Motor neuron (in vitro differentiated cells): Measurements from ENCODE around the gene FAM136A. TPM values are rescaled to one million over a fixed set of nuclear protein-coding genes. Genes with fewer than 3 reads are reported as not detected.
"Not testable (repeated sequence)": the region's sequence is repeated elsewhere in the genome, so short reads cannot be mapped to it uniquely, and the experiment has no call there.

Source experiments
- ATAC-seq, 8 experiments: fragments of 200-7000 bp; cut with Tn5 transposase; replicated peaks in 6 of 8; 2 replicates each; pipeline ENCODE4 v1.8.0; 2021; ENCODE audit warnings: mild to moderate bottlenecking in 8 of 8, moderate library complexity in 8 of 8
- H3K27ac ChIP-seq, 2 donors: fragments of 250-450 bp; sonication (Bioruptor Pico); 2 replicates each; pipeline ENCODE4 v1.9.0; 2021; ENCODE audit warnings: antibody characterized with exemption in 2 of 2, mild to moderate bottlenecking in 2 of 2, moderate library complexity in 1 of 2
- H3K4me1 ChIP-seq, 2 donors: fragments of 250-450 bp; sonication (Bioruptor Pico); replicated peaks in 1 of 2; 2 replicates each; pipeline ENCODE4 v1.6.1; 2021; ENCODE audit warnings: antibody characterized with exemption in 2 of 2, mild to moderate bottlenecking in 2 of 2, moderate library complexity in 1 of 2
- H3K4me3 ChIP-seq, 5 donors: fragments of 250-450 bp; sonication (Bioruptor Pico); 2 replicates each; pipeline ENCODE4 v1.9.0; 2021; ENCODE audit warnings: antibody characterized with exemption in 5 of 5, mild to moderate bottlenecking in 5 of 5, moderate library complexity in 4 of 5
- WGBS, 10 experiments: fragments of 450-650 bp; shearing (Covaris generic); methylation state at CpG; one replicate each; pipeline ENCODE4 v1.0.0; 2022; 5-methylcytosine and 5-hydroxymethylcytosine counted together
- in situ Hi-C, 9 experiments: fragments of 400-800 bp; cut with MboI; loops; one replicate each; pipeline ENCODE4 v1.15.0; 2021; ENCODE audit warnings: low sequenced_read_pairs in 9 of 9, low pct_unique_long_range_greater_than_20kb in 2 of 9; ENCODE audit not compliant: unreplicated experiment in 9 of 9
- total RNA-seq, 8 experiments: library from RNA; unstranded; fragments of 300-600 nt; gene quantifications; 2 replicates each; pipeline versions ENCODE4 v1.2.3 to v1.2.4, GENCODE V29; 2022

Gene FAM136A
- total RNA-seq, 8 experiments from 2014 or later: 27.7 to 77.7 (median 43.4) TPM

- Histone ChIP-seq H3K27ac (no peak overlapping the region), H3K4me1 (no peaks in the 10 kb centered on the region), H3K4me3 (no peak overlapping the region)
- WGBS, 10 experiments: 0 to 97% (median 84%) methylated on average over 2 to 7 of the region's 7 CpGs; no CpG with 5 or more reads in 1 of the 10 experiments
- in situ Hi-C loops: loop anchor here in 3 of 9 experiments (25.0 kb wide), 1 partner anchor 311 kb away; no protein-coding TSS in a partner anchor
- no peak for ATAC-seq
These were observed 24.0 kb upstream of the FAM136A start for GRCh38 chr2:70325875-70326274.

GRCh38 chr2:70322518-70322917 lies 20.7 kb upstream of the FAM136A start:
- Histone ChIP-seq H3K4me1 (no peaks in the 10 kb centered on the region), H3K4me3 (no peak overlapping the region), H3K27ac (no peak overlapping the region)
- in situ Hi-C loops: loop anchor here in 4 of 9 experiments (25.0 kb wide), 2 partner anchors 315 to 465 kb away; partner anchors contain the start of gene FIGLA (in 1 of the 4)
- WGBS, 10 experiments: 20 to 83% (median 60%) methylated on average over 1 to 2 of the region's 2 CpGs; no CpG with 5 or more reads in 1 of the 10 experiments
- ATAC-seq: no peak

- H3K4me1 ChIP-seq: no peaks in the 10 kb centered on the region
- no peak overlapping the region for H3K27ac ChIP-seq
- no peak for ATAC-seq
- 40 to 100% (median 87%) methylated on average over 1 to 4 of the region's 6 CpGs; no CpG with 5 or more reads in 4 of the 10 experiments for WGBS, 10 experiments
- no peak overlapping the region for H3K4me3 ChIP-seq
- in situ Hi-C loops: loop anchor here in 4 of 9 experiments (25.0 kb wide), 2 partner anchors 316 to 466 kb away; partner anchors contain the start of gene FIGLA (in 1 of the 4)
These were observed 19.5 kb upstream of the FAM136A start for GRCh38 chr2:70321370-70321769.

DNA sequence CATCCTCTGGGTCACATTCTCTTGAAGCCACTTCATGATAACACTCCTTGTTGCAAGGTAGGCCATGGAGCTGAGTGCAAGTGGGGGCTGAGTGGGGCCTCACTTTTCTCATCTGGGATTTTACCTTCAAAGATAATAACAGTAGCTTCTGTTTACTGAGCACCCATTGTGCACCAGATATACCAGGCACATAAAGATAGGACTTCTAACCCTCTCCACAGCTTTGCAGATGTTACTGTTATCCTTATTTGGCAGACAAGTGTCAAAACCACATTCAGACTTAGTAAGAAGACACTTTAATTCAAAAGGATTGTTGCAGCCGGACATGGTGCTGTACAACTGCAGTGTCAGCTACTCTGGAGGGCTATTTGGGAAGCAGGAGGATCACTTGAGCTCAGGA lies 12.8 kb upstream of the FAM136A start:
- H3K4me3 ChIP-seq: no peak overlapping the region
- in situ Hi-C loops: loop anchor here in 4 of 9 experiments (25.0 kb wide), 2 partner anchors 323 to 473 kb away; partner anchors contain the start of gene FIGLA (in 1 of the 4)
- H3K27ac ChIP-seq: no peak overlapping the region
- WGBS, 10 experiments: 50 to 100% (median 80%) methylated on average over 1 of the region's 1 CpG; no CpG with 5 or more reads in 5 of the 10 experiments
- no peaks in the 10 kb centered on the region for H3K4me1 ChIP-seq
- no peak for ATAC-seq

GRCh38 chr2:70312560-70312959 lies 10.7 kb upstream of the FAM136A start:
- in situ Hi-C loops: loop anchor here in 4 of 9 experiments (25.0 kb wide), 2 partner anchors 325 to 475 kb away; partner anchors contain the start of gene FIGLA (in 1 of the 4)

DNA sequence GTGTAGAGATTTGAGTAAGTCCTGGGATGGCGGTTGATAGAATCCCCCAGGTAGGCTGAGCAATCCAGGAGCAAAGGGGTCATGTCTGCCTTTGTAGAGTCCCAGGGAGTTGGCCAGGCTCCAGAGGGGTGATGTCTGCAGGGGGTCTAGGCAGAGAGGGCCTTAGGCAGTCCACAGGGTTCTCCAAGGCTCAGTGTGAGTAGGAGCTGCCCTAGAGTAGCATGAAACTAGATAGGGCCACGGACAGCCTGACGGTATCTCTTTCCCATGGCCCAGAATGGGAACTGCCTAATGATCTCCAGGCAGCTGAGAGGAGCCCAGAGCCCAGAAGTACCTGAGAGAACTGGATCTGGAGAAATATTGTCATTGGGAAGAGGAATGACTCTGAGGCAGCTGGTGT lies 9.0 kb upstream of the FAM136A start:
- in situ Hi-C loops: loop anchor here in 4 of 9 experiments (25.0 kb wide), 2 partner anchors 326 to 476 kb away; partner anchors contain the start of gene FIGLA (in 1 of the 4)
- no peak overlapping the region for H3K4me3 ChIP-seq
- H3K4me1 ChIP-seq: no peaks in the 10 kb centered on the region
- ATAC-seq: no peak
- no peak overlapping the region for H3K27ac ChIP-seq
- 70 to 100% (median 92%) methylated on average over 1 to 3 of the region's 3 CpGs; no CpG with 5 or more reads in 6 of the 10 experiments for WGBS, 10 experiments

More at GRCh38 chr2:70312560-70312959, 10.7 kb upstream of the FAM136A start:
- no peaks in the 10 kb centered on the region for H3K4me1 ChIP-seq
- no peak overlapping the region for H3K4me3 ChIP-seq
- 0 to 100% (median 85%) methylated on average over 1 of the region's 1 CpG; no CpG with 5 or more reads in 4 of the 10 experiments for WGBS, 10 experiments
- no peak for ATAC-seq
- H3K27ac ChIP-seq: no peak overlapping the region

DNA sequence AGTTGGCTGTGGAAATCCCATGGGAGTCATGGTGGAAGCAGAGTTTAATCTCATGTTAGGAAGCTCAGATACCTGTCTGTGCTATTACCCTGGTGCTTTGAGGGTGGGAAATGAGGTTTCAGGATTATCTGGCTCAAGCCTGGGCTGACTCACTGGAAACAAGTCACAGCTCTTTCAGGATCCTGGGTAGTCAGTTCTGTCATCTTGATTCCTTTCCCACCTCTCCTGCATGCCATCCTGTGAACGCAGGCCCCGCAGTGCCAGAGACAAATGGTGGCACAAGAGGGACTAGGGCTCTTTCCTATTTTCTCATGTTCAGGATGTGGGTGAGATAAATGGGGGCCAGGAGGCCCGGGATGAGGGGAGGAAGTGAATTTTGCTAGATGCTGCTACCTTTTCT lies 3.7 kb upstream of the FAM136A start:
- Histone ChIP-seq H3K4me3 (no peak overlapping the region), H3K4me1 (peaks cover 12 to 13% of the 10 kb centered on the region in 2 donors), H3K27ac (no peak overlapping the region)
- in situ Hi-C loops: loop anchor here in 4 of 9 experiments (10.0 to 25.0 kb wide), 3 partner anchors 332 to 482 kb away; partner anchors contain the start of gene FIGLA (in 1 of the 4)
- no peak for ATAC-seq
- WGBS, 10 experiments: 0 to 100% (median 83%) methylated on average over 1 to 3 of the region's 3 CpGs; no CpG with 5 or more reads in 3 of the 10 experiments

GRCh38 chr2:70304498-70304897 lies 2.6 kb upstream of the FAM136A start:
- in situ Hi-C loops: loop anchor here in 4 of 9 experiments (10.0 to 25.0 kb wide), 3 partner anchors 333 to 483 kb away; partner anchors contain the start of gene FIGLA (in 1 of the 4)
- Histone ChIP-seq H3K4me3 (no peak overlapping the region), H3K27ac (no peak overlapping the region), H3K4me1 (peaks cover 12 to 13% of the 10 kb centered on the region in 2 donors)
- WGBS, 10 experiments: 0 to 60% (median 20%) methylated on average over 1 to 4 of the region's 4 CpGs; no CpG with 5 or more reads in 1 of the 10 experiments
- peak in 5 of 8 experiments; percentile 69 to 77 (median 77) for ATAC-seq

DNA sequence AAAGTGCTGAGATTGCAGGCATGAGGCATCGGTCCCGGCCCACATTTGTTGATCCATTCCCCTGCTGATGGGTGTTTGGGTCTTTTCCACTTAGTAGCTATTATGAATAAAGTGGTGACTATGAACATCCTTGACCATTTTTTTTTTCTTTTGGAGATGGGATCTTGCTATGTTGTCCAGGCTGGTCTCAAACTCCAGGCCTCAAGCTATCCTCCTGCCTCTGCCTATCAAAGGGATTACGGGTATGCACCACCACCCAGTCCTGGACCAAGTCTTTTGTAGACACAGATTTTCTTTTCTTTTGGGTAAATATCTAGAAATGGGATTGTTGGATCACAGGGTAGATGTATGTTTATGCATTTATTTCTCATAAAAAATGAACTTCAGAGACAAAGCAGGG lies 1.3 kb upstream of the FAM136A start:
- in situ Hi-C loops: loop anchor here in 4 of 9 experiments (10.0 to 25.0 kb wide), 3 partner anchors 334 to 484 kb away; partner anchors contain the start of gene FIGLA (in 1 of the 4)
- WGBS, 10 experiments: 20 to 100% (median 73%) methylated on average over 1 to 3 of the region's 3 CpGs; no CpG with 5 or more reads in 4 of the 10 experiments
- Histone ChIP-seq H3K4me3 (no peak overlapping the region), H3K4me1 (peaks cover 12 to 13% of the 10 kb centered on the region in 2 donors), H3K27ac (no peak overlapping the region)
- no peak for ATAC-seq

DNA sequence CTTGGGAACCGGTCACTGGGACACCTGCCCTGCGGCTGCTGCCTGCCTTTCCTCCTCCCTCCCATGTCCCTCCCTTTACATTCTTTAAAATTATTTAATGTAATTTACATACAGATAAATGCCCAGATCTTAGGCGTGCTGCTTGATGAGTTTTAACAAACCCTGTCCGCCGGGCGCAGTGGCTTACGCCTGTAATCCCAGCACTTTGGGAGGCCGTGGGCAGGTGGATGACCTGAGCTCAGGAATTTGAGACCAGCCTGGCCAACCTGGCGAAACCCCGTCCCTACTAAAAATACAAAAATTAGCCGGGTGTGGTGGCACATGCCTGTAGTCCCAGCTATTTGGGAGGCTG lies 304 bp upstream of the FAM136A start:
- Histone ChIP-seq H3K4me1 (peaks cover 12 to 13% of the 10 kb centered on the region in 2 donors), H3K4me3 (peak overlapping the region; percentile 62 to 86 (median 72))
- not testable (repeated sequence) for ATAC-seq, H3K27ac ChIP-seq
- in situ Hi-C loops: loop anchor here in 4 of 9 experiments (10.0 to 25.0 kb wide), 3 partner anchors 335 to 485 kb away; partner anchors contain the start of gene FIGLA (in 1 of the 4)
- 0 to 100% (median 49%) methylated on average over 1 to 3 of the region's 11 CpGs; no CpG with 5 or more reads in 5 of the 10 experiments for WGBS, 10 experiments

DNA sequence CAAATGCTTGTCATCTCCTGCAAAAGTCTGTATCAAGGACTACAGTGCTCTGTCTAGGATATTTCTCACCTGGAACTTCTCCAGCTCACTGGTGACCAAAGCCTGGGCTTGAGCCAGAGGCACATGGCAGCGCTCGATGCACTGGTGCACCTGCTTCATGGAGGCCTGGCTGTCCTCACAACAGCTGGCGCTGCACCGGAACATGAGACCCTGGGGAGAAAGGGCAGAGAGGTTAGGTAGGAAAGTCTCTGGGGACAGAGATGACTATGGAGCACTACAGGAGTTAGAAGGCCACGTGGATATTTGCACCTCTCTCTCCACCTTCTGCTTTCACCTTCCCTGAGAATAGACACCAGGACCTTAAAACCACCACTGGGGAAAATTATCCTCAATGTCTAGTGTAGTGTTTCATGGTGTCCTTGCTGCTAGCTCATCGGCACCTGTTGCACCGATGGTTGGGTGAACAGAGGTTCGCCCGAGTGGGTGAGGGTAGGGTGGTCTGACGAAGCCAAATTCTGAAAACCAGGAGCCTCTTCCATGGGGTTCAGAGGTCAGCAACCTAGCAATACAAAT lies 1.0 kb downstream of the FAM136A start:
- in situ Hi-C loops: loop anchor here in 4 of 9 experiments (10.0 to 25.0 kb wide), 3 partner anchors 336 to 486 kb away; partner anchors contain the start of gene FIGLA (in 1 of the 4)

GRCh38 chr2:70297828-70298227 lies 4.0 kb downstream of the FAM136A start:
- in situ Hi-C loops, H3K27ac ChIP-seq, ATAC-seq, H3K4me3 ChIP-seq, H3K4me1 ChIP-seq: not testable (repeated sequence)
- 100% methylated on average over 1 to 3 of the region's 4 CpGs; no CpG with 5 or more reads in 5 of the 10 experiments for WGBS, 10 experiments

More for the DNA sequence above, 1.0 kb downstream of the FAM136A start:
- Histone ChIP-seq H3K27ac (peak overlapping the region; percentile 73 to 82), H3K4me1 (peaks cover 12 to 13% of the 10 kb centered on the region in 2 donors), H3K4me3 (peak overlapping the region; percentile 62 to 86 (median 72))
- ATAC-seq: no peak
- WGBS, 10 experiments: 0 to 100% (median 80%) methylated on average over 1 to 6 of the region's 10 CpGs; no CpG with 5 or more reads in 2 of the 10 experiments
